H4 (cell line): ENCODE results near the gene SYNE2. TPM values are rescaled to one million over a fixed set of nuclear protein-coding genes. Genes with fewer than 3 reads are reported as not detected.
"Not testable (repeated sequence)": the region's sequence is repeated elsewhere in the genome, so short reads cannot be mapped to it uniquely, and the experiment has no call there.

Source experiments
- DNase-seq: peaks from one replicate; pipeline ENCODE4 v3.0.0-alpha.2; 2015; ENCODE audit warnings: low spot score
- total RNA-seq: library from RNA; depleted of rRNA; stranded (reverse); fragments of >200 nt; shearing (Covaris generic); gene quantifications from 2 replicates; pipeline ENCODE4 v1.2.3, GENCODE V29; 2014

The SYNE2 gene
- total RNA-seq, 1 experiment from 2014 or later = 10.3 TPM

GRCh38 chr14:64119500-64119899, 266.7 kb downstream of the SYNE2 start:
- DNase-seq = no peak

- no peak for DNase-seq
Measured at GRCh38 chr14:64119980-64120379, 267.2 kb downstream of the SYNE2 start.

GRCh38 chr14:64123241-64123822, 270.5 kb downstream of the SYNE2 start:
- DNase-seq = no peak

- DNase-seq = no peak
Measured at GRCh38 chr14:64125270-64125669, 272.5 kb downstream of the SYNE2 start.

GRCh38 chr14:64126548-64126947, 273.7 kb downstream of the SYNE2 start:
- DNase-seq = no peak

GRCh38 chr14:64137657-64138290, 285.0 kb downstream of the SYNE2 start:
- no peak for DNase-seq

GRCh38 chr14:64147126-64147790, 294.5 kb downstream of the SYNE2 start:
- DNase-seq = no peak

- no peak for DNase-seq
Measured at GRCh38 chr14:64149921-64150320, 297.1 kb downstream of the SYNE2 start.

- DNase-seq = no peak
Measured at GRCh38 chr14:64158608-64159007, 305.8 kb downstream of the SYNE2 start.

GRCh38 chr14:64159588-64159987, 306.8 kb downstream of the SYNE2 start:
- DNase-seq = no peak

- DNase-seq = no peak
Measured at GRCh38 chr14:64170181-64170580, 317.4 kb downstream of the SYNE2 start.

- DNase-seq = no peak
Measured at GRCh38 chr14:64174922-64175782, 322.3 kb downstream of the SYNE2 start.

GRCh38 chr14:64176330-64176729, 323.5 kb downstream of the SYNE2 start:
- DNase-seq = no peak

GRCh38 chr14:64178814-64179213, 326.0 kb downstream of the SYNE2 start:
- no peak for DNase-seq

GRCh38 chr14:64182908-64183307, 330.1 kb downstream of the SYNE2 start:
- not testable (repeated sequence) for DNase-seq

- no peak for DNase-seq
Measured at GRCh38 chr14:64184103-64184729, 331.4 kb downstream of the SYNE2 start.

- no peak for DNase-seq
Measured at GRCh38 chr14:64185184-64185583, 332.4 kb downstream of the SYNE2 start.

- DNase-seq = no peak
Measured at GRCh38 chr14:64186231-64187129, 333.7 kb downstream of the SYNE2 start.

GRCh38 chr14:64187331-64187730, 334.5 kb downstream of the SYNE2 start:
- DNase-seq = no peak

- no peak for DNase-seq
Measured at GRCh38 chr14:64190974-64191502, 338.2 kb downstream of the SYNE2 start.
